ENCODE data around the gene GNPAT.

- TF ChIP-seq CTCF (IDR thresholded peaks at IDR 0.05) (no peak), ZFX (IDR thresholded peaks at IDR 0.05; ENCODE audit: borderline replicate concordance) (no peak)
These were observed 6.5 kb upstream of the GNPAT start for GRCh38 chr1:231234506-231234905.
